GM13977 (cell line): ENCODE data around the gene ADAMTS14.
"Not testable (repeated sequence)": the region's sequence is repeated elsewhere in the genome, so short reads cannot be mapped to it uniquely, and the experiment has no call there.

Source experiments
- DNase-seq: peaks from one replicate; pipeline ENCODE4 v3.0.0; 2012; ENCODE audit warnings: low spot score
- in situ Hi-C: fragments of 300-500 bp; cut with MboI; formaldehyde crosslinking; loops from one replicate; pipeline ENCODE4 v1.12.0; 2022; ENCODE audit warnings: low sequenced_read_pairs, low pct_unique_long_range_greater_than_20kb, mixed read lengths, inconsistent platforms; ENCODE audit not compliant: unreplicated experiment
- TF ChIP-seq, protein P1 (sequence below): IDR thresholded peaks from 2 replicates; pipeline ENCODE4 v1.5.1; 2012; ENCODE audit warnings: mild to moderate bottlenecking, control low read depth; ENCODE audit not compliant: insufficient read depth; ENCODE audit errors: extremely low read depth, missing control alignments

ADAMTS14 gene

DNA sequence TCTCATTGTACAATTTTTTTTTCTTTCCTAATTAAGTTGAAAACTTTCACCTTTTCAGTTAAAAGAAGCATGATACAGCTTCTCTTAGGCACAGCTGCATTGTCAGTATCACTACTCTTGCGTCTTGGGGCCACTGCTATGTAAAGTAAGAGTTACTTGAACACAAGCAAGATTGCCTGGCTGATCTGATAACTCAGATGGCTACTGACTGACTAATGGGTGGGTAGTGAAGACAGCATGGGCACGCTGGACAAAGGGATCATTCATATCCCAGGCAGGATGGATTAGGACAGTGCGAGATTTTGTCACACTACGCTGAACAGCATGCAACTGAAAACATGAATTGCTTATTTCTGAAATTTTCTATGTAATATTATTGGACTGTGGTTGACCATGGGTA lies 11.6 kb upstream of the ADAMTS14 start:
- TF ChIP-seq, protein P1, sequence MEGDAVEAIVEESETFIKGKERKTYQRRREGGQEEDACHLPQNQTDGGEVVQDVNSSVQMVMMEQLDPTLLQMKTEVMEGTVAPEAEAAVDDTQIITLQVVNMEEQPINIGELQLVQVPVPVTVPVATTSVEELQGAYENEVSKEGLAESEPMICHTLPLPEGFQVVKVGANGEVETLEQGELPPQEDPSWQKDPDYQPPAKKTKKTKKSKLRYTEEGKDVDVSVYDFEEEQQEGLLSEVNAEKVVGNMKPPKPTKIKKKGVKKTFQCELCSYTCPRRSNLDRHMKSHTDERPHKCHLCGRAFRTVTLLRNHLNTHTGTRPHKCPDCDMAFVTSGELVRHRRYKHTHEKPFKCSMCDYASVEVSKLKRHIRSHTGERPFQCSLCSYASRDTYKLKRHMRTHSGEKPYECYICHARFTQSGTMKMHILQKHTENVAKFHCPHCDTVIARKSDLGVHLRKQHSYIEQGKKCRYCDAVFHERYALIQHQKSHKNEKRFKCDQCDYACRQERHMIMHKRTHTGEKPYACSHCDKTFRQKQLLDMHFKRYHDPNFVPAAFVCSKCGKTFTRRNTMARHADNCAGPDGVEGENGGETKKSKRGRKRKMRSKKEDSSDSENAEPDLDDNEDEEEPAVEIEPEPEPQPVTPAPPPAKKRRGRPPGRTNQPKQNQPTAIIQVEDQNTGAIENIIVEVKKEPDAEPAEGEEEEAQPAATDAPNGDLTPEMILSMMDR, result no peak
- DNase-seq, result no peak
- in situ Hi-C loops, result no loop called here

DNA sequence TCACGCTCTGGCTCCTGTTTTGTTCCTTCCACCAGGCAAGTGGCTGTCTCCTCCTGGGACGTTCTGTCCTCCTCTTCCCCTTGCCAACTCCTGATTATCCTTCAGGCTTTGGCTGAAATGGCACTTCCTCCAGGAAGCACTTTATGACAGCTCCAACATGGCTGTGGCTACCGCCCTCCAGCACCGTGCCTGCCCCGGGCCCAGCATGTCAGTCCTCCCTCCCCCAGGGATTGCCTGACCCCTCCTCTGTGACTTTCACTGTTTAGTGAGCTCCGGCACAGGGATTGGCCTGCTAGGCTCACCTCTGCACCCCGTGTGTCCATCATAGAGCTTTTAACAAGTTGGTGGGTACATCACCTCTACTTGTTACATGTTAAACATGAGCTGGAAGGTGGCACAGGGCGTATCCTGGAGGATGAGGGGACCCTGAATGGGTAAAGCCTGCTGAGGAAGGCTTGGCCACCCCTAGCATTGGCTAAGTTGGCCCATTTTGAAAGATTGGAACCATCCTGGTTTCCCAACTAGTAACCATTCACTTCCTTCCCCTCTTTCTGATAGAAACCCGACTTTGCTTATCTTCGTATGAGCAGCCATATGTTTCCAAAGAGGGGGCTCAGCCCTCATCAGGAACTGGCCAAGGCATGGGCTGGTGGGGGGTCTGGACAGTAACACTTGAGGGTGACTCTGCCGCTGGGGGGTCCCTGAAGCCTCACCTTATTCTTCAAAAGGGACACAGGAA lies 10.5 kb upstream of the ADAMTS14 start:
- DNase-seq, result no peak
- TF ChIP-seq, protein P1, result no peak
- in situ Hi-C loops, result no loop called here

DNA sequence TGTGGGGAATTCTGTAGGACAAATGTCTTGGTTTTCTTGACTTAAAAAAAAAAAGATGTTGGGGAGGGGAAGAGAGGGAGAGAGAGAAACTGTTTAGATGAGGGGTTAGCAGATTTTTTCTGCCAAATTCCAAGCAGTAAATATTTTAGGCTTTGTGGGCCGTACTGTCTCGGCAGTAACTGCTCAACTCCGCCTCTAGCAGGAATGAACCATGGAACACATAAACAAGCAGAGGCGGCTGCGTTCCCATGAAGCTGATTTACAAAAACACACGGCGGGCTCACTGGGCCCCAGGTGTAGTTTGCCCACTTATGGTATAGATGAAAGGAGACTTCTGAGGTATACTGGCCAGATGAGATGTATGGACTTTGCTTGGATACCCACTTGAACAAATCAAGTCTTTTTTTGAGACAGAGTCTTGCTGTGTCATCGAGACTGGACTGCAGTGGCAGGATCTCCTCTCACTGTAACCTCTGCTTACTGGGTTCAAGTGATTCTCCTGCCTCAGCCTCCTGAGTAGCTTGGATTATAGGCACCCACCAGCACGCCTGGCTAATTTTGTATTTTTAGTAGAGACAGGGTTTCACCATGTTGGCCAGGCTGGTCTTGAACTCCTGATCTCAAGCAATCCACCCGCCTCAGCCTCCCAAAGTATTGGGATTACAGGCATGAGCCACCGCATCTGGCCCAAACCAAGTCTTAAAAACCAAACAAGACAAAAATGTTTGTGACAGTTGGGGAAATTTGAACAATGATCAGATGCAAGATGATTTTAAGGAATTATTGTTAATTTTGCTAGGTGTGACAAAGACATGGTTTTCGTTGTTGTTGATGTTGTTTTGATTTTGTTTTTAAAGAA lies 9.7 kb upstream of the ADAMTS14 start:
- TF ChIP-seq, protein P1, result no peak
- in situ Hi-C loops, result no loop called here
- no peak for DNase-seq

DNA sequence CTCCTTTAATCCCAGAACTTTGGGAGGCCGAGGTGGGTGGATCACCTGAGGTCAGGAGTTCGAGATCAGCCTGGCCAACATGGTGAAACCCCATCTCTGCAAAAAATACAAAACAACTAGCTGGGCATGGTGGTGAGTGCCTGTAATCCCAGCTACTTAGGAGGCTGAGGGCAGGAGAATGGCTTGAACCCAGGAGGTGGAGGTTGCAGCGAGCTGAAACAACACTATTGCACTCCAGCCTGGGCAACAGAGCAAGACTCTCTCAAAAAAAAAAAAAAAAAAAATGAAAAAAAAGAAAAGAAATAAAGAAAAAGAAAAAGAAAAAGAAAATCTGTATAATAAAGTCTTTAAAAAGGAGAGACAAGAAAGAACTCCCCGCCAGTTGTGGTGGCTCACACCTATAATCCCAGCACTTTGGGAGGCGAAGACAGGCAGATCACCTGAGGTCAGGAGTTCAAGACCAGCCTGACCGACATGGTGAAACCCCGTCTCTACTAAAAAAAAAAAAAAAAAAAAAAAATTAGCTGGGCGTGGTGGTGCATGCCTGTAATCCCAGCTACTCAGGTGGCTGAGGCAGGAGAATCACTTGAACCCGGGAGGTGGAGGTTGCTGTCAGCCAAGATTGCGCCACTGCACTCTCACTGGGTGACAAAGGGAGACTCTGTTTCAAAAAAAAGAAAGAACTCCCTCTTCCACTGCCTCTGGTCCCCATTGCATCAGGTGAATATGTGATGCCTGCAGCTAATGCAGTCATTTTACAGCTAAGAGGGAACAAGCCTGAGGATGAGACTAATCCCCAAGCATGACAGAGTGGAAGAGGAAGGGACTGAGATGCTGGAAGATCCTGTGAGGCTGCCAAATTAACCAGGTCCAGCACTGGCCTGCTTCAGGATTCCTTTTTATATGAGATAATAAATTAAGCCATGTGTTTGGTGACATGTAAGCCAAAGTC lies 8.6 kb upstream of the ADAMTS14 start:
- DNase-seq, in situ Hi-C loops: not testable (repeated sequence)

DNA sequence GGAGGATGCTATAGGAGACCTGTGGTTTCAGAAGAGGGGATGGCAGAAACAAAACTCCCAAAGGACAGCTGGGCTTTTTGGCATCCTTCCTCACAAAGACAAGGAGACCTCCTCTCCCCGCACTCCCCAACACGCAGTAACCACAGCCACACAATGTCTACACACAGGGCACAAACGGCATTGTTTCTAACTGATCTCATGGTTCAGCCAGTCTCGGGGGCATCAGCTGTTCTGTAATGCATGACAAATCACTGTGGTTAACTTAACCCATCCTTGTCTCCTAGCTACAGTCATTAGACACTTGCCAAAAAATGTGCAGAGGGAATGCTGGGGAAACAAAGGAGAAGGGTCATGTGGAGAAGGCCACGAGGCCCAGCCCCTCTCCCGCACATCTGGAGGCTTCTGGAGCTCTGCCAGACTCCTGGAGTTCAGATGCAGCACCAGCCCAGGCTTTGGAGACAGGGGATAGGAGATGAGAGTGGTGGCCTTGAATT lies 7.6 kb upstream of the ADAMTS14 start:
- TF ChIP-seq, protein P1, result no peak
- in situ Hi-C loops, result no loop called here
- DNase-seq, result no peak

DNA sequence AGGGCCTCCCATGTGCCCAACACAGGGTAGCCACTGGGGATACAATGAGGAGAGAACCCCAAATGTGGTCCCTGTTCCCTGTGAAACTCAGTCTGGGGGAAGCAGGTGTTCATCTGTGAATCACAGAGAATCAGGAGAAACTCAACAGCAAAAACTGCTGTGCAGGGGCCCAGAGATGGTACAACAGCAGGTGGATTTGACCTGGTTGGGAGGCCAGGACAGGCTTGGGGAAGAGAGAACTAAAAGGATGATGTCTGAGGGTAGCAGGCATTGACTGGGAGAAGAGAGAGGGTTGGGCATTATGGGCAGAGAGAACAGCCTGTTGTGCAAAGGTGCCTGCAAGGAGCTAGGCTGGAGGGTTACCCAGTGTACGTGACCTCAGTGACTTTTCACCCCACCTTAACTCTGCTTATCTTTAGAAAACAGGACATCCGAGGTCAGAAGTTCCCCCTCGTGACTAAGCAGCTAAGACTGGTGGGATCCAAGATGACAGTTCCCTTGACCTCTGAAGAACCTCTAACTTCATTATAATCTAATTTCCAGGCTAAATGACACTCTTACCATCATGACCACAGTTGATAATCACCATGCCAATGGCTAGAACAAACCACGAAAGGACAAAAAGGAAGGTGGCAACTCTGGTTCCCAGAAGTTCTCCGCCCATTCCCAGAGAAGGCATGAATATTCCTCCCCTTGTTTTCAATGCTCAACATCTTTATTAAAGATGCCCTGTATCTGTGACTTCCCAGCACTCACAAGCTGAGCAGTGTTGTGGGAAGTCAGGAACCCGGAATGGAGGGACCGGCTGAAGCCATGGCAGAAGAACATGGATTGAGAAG lies 5.1 kb upstream of the ADAMTS14 start:
- TF ChIP-seq, protein P1, result no peak
- DNase-seq, result no peak
- in situ Hi-C loops, result no loop called here

DNA sequence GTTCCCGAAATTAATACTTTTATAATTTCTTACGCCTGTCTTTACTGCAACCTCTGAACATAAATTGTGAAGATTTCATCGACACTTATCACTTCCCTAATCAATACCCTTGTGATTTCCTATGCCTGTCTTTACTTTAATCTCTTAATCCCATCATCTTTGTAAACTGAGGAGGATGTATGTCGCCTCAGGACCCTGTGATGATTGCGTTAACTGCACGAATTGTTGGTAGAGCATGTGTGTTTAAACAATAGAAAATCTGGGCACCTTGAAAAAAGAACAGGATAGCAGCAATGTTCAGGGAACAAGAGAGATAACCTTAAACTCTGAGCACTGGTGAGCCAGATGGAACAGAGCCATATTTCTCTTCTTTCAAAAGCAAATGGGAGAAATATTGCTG lies 4.5 kb upstream of the ADAMTS14 start:
- DNase-seq, in situ Hi-C loops: not testable (repeated sequence)
